Activated T-cell treated with anti-CD3 and anti-CD28 coated beads for 1 hour (primary cell): ENCODE data around the gene TMEM82.

Experiments used
- DNase-seq: peaks from one replicate; pipeline ENCODE4 v3.0.0-alpha.2; 2020; ENCODE audit warnings: low read depth

Gene TMEM82

DNA sequence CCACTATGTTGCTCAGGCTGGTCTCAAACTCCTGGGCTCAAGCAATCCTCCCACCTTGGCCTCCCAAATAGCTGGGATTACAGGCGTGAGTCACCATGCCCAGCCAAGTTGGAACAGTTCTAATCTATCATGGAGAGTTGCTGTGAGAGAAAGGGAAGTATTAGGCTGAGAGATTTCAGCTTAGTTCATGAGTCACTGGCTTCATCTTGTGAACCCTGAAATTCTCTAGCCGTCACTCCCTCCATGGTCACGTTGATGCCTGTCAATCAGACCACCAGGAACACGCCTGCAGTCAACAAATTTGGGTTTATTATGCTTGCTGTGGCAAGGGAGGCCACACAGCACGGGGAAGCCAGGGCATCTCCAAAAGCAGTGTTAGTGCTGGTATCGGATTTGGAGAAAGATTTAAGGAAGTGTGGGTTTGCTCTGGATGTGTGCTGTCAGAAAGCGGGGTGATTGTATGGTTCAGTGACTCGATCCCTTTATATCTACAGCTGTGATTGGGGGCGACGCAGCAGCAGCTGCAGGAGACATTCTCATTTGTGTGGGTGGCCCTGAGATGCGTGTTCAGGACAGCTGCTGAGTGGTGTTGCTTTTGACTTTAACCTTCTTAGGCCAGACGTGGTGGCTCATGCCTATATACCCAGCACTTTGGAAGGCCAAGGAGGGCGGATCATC is 46.5 kb downstream of the TMEM82 start:
- no peak for DNase-seq

DNA sequence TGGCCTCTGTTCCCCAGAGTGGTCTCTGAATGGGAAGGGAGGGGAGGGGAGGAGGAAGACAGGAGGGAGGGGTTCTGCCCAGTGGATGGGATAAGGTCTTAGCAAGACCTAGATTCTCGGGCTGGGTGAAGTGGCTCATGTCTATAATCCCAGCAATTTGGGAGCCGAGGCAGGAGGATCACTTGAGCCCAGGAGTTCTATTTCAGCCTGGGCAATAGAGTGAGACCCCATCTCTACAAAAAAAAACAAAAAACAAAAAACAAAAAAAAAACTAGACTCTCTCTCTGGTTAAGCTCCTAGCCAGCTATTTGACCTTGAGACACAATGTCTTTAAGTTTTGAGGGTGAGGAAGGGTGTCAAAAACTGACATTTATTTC is 53.8 kb downstream of the TMEM82 start:
- DNase-seq = no peak
